Measurements from ENCODE around the gene KIAA0232.

The KIAA0232 gene

GRCh38 chr4:6925357-6925836 lies 142.9 kb downstream of the KIAA0232 start:
- TF ChIP-seq ISL1 (CRISPR knock-in tag; IDR thresholded peaks at IDR 0.05) = no peak
- no peak for TF ChIP-seq POU6F1 (CRISPR knock-in tag; IDR thresholded peaks at IDR 0.05; ENCODE audit: borderline replicate concordance, low read depth)
- TF ChIP-seq ZNF8 (CRISPR knock-in tag; IDR thresholded peaks at IDR 0.05) = no peak
- TF ChIP-seq ESRRG (CRISPR knock-in tag; IDR thresholded peaks at IDR 0.05) = no peak
- no peak for TF ChIP-seq BACH2 (CRISPR knock-in tag; IDR thresholded peaks at IDR 0.05; ENCODE audit: borderline replicate concordance)
- no peak for TF ChIP-seq ZNF70 (CRISPR knock-in tag; IDR thresholded peaks at IDR 0.05)
- no peak for TF ChIP-seq OSR1 (CRISPR knock-in tag; IDR thresholded peaks at IDR 0.05)
- TF ChIP-seq CSDC2 (CRISPR knock-in tag; IDR thresholded peaks at IDR 0.05) = no peak
- no peak for TF ChIP-seq TOX (CRISPR knock-in tag; IDR thresholded peaks at IDR 0.05; ENCODE audit: borderline replicate concordance)
- no peak for TF ChIP-seq PATZ1 (CRISPR knock-in tag; IDR thresholded peaks at IDR 0.05; ENCODE audit: borderline replicate concordance)
- TF ChIP-seq CREB5 (CRISPR knock-in tag; IDR thresholded peaks at IDR 0.05; ENCODE audit: low read depth) = no peak
- no peak for TF ChIP-seq ZC3H10 (CRISPR knock-in tag; IDR thresholded peaks at IDR 0.05)
- no peak for TF ChIP-seq RARB (CRISPR knock-in tag; IDR thresholded peaks at IDR 0.05)
- TF ChIP-seq TCF4 (CRISPR knock-in tag; IDR thresholded peaks at IDR 0.05; ENCODE audit: borderline replicate concordance) = no peak
- TF ChIP-seq ZFP30 (CRISPR knock-in tag; IDR thresholded peaks at IDR 0.05) = no peak
- ATAC-seq = no peak

- TF ChIP-seq ZNF565 (CRISPR knock-in tag; conservative IDR thresholded peaks at IDR 0.05; ENCODE audit: low read depth) (no peak), ZFP30 (CRISPR knock-in tag; IDR thresholded peaks at IDR 0.05) (no peak), CSDC2 (CRISPR knock-in tag; IDR thresholded peaks at IDR 0.05) (no peak), ESRRG (CRISPR knock-in tag; IDR thresholded peaks at IDR 0.05) (no peak), CREB5 (CRISPR knock-in tag; IDR thresholded peaks at IDR 0.05; ENCODE audit: low read depth) (no peak), ZNF8 (CRISPR knock-in tag; IDR thresholded peaks at IDR 0.05) (no peak), RARB (CRISPR knock-in tag; IDR thresholded peaks at IDR 0.05) (no peak), PATZ1 (CRISPR knock-in tag; IDR thresholded peaks at IDR 0.05; ENCODE audit: borderline replicate concordance) (no peak), ZNF70 (CRISPR knock-in tag; IDR thresholded peaks at IDR 0.05) (no peak), GLIS3 (CRISPR knock-in tag; IDR thresholded peaks at IDR 0.05) (no peak), OSR1 (CRISPR knock-in tag; IDR thresholded peaks at IDR 0.05) (no peak), TCF4 (CRISPR knock-in tag; IDR thresholded peaks at IDR 0.05; ENCODE audit: borderline replicate concordance) (no peak), ARNTL (CRISPR knock-in tag; IDR thresholded peaks at IDR 0.05; ENCODE audit: borderline replicate concordance, low read depth) (no peak), ISL1 (CRISPR knock-in tag; IDR thresholded peaks at IDR 0.05) (no peak), BACH2 (CRISPR knock-in tag; IDR thresholded peaks at IDR 0.05; ENCODE audit: borderline replicate concordance) (no peak), SNAI2 (CRISPR knock-in tag; IDR thresholded peaks at IDR 0.05) (no peak), ZFP3 (CRISPR knock-in tag; IDR thresholded peaks at IDR 0.05) (no peak), TSHZ2 (CRISPR knock-in tag; IDR thresholded peaks at IDR 0.05) (no peak), POU6F1 (CRISPR knock-in tag; IDR thresholded peaks at IDR 0.05; ENCODE audit: borderline replicate concordance, low read depth) (no peak)
- ATAC-seq = no peak
Measured at GRCh38 chr4:6926081-6926480, 143.6 kb downstream of the KIAA0232 start.

All from SK-N-SH treated with all-trans-retinoic acid at 6 μM for 48 hours (cell line).